A673 (cell line): ENCODE measurements around the gene HOXC5. TPM values are rescaled to one million over a fixed set of nuclear protein-coding genes. Genes with fewer than 3 reads are reported as not detected.

Experiments
- BruUV-seq: library from RNA; stranded (reverse); fragments of 400-500 nt; replicated peaks from 2 replicates; lab custom pipeline; 2021; lab: Mats Ljungman, UMichigan
- CTCF ChIA-PET: fragments of 300-600 bp; sonication (Branson Sonifier 250); formaldehyde crosslinking; loops from one replicate; lab custom pipeline; 2022; ENCODE audit warnings: antibody characterized with exemption; lab: Charles Lee
- POLR2A ChIA-PET: fragments of 300-600 bp; sonication (Branson Sonifier 250); formaldehyde crosslinking; loops from one replicate; lab custom pipeline; 2022; ENCODE audit warnings: antibody characterized with exemption; ENCODE audit not compliant: low non-redundant PET; lab: Charles Lee
- DNase-seq: peaks from one replicate; pipeline ENCODE4 v3.0.0-alpha.2; 2015; ENCODE audit warnings: low spot score
- H3K27ac ChIP-seq: fragments of 200-600 bp; sonication (generic); 2 replicates; pipeline ENCODE4 v1.5.1; 2016; ENCODE audit warnings: mixed run types, low read depth, mild to moderate bottlenecking, mixed read lengths, antibody characterized with exemption, low read length; ENCODE audit not compliant: poor library complexity, severe bottlenecking
- H3K27me3 ChIP-seq: fragments of 200-600 bp; sonication (generic); replicated peaks from 2 replicates; pipeline ENCODE4 v1.6.1; 2017; ENCODE audit warnings: mixed run types, low read depth, mild to moderate bottlenecking, mixed read lengths, antibody characterized with exemption, low read length; ENCODE audit not compliant: insufficient read depth, poor library complexity
- H3K36me3 ChIP-seq: fragments of 200-600 bp; sonication (generic); 2 replicates; pipeline ENCODE4 v1.6.1; 2016; ENCODE audit warnings: mixed run types, mild to moderate bottlenecking, mixed read lengths, antibody characterized with exemption, low read length; ENCODE audit not compliant: insufficient read depth, poor library complexity, severe bottlenecking
- H3K4me1 ChIP-seq: fragments of 200-600 bp; sonication (generic); 2 replicates; pipeline ENCODE4 v1.6.1; 2017; ENCODE audit warnings: mixed run types, mild to moderate bottlenecking, mixed read lengths, antibody characterized with exemption, low read length; ENCODE audit not compliant: insufficient read depth, poor library complexity, severe bottlenecking
- H3K4me3 ChIP-seq: fragments of 200-600 bp; sonication (generic); 2 replicates; pipeline ENCODE4 v1.5.1; 2016; ENCODE audit warnings: low read depth, mixed run types, mild to moderate bottlenecking, mixed read lengths, low read length; ENCODE audit not compliant: poor library complexity, severe bottlenecking
- H3K9me3 ChIP-seq: fragments of 200-600 bp; sonication (generic); 2 replicates; pipeline ENCODE4 v1.6.1; 2016; ENCODE audit warnings: mixed run types, low read depth, mild to moderate bottlenecking, mixed read lengths, antibody characterized with exemption, low read length; ENCODE audit not compliant: poor library complexity, severe bottlenecking
- CTCF ChIP-seq: fragments of 300-800, 200-600 bp; sonication (generic); conservative IDR thresholded peaks from 2 replicates; pipeline ENCODE4 v1.5.1; 2017; ENCODE audit warnings: low read depth, mild to moderate bottlenecking, antibody characterized with exemption, low read length, moderate library complexity, mixed read lengths
- EZH2 ChIP-seq: fragments of 200-600 bp; sonication (generic); IDR thresholded peaks from 2 replicates; pipeline ENCODE4 v1.6.1; 2017; ENCODE audit warnings: borderline replicate concordance, low read depth, mild to moderate bottlenecking, mixed read lengths, antibody characterized with exemption, low read length; ENCODE audit not compliant: poor library complexity, severe bottlenecking
- intact Hi-C: fragments of 100-400 bp; cut with micrococcal nuclease; formaldehyde crosslinking; loops from one replicate; pipeline ENCODE4 v1.10.0; 2022; ENCODE audit not compliant: unreplicated experiment
- total RNA-seq: library from RNA; stranded (reverse); gene quantifications from 2 replicates; pipeline ENCODE4 v1.2.3, GENCODE V29; 2021

Gene HOXC5
- total RNA-seq, 1 experiment from 2014 or later = 1.9 TPM

- Histone ChIP-seq H3K36me3 (no peaks in the 10 kb centered on the region), H3K9me3 (no peaks in the 10 kb centered on the region), H3K4me3 (peak overlapping the region; percentile 70), H3K4me1 (peaks cover 72% of the 10 kb centered on the region), H3K27me3 (no peaks in the 10 kb centered on the region), H3K27ac (peak overlapping the region; percentile 98)
- no peak for TF ChIP-seq EZH2
- peak; percentile 51 for DNase-seq
- BruUV-seq = TSS peak; percentile 15
- POLR2A ChIA-PET = no interaction called here
- intact Hi-C loops = no loop called here
- CTCF ChIA-PET = interaction anchor here (0.8 to 1.9 kb wide), 3 partner anchors 9 to 11 kb away, joined by 3 to 8 read pairs (median 5); partner anchors contain the start of gene HOXC10
Measured at GRCh38 chr12:53996240-53997203, 36.3 kb upstream of the HOXC5 start.

- POLR2A ChIA-PET = interaction anchor here (0.6 kb wide), 1 partner anchor 10 kb away, joined by 9 read pairs; no protein-coding TSS in a partner anchor
- intact Hi-C loops = no loop called here
- TF ChIP-seq CTCF (no peak), EZH2 (no peak)
- no peaks in the 10 kb centered on the region for H3K27me3 ChIP-seq
- peaks cover 3% of the 10 kb centered on the region for H3K36me3 ChIP-seq
- H3K4me1 ChIP-seq = peaks cover 72% of the 10 kb centered on the region
- H3K4me3 ChIP-seq = peak overlapping the region; percentile 70
- no TSS peak for BruUV-seq
- CTCF ChIA-PET = interaction anchor here (0.8 to 1.9 kb wide), 3 partner anchors 8 to 12 kb away, joined by 3 to 19 read pairs (median 5); partner anchors contain the start of genes HOXC10 and HOXC8
- peak overlapping the region; percentile 98 for H3K27ac ChIP-seq
- DNase-seq = peak; percentile 56
- H3K9me3 ChIP-seq = no peaks in the 10 kb centered on the region
Measured at GRCh38 chr12:53997204-53998109, 35.4 kb upstream of the HOXC5 start.

GRCh38 chr12:53998110-53998899 is 34.5 kb upstream of the HOXC5 start:
- peaks cover 9% of the 10 kb centered on the region for H3K36me3 ChIP-seq
- DNase-seq = no peak
- intact Hi-C loops = no loop called here
- peak overlapping the region; percentile 98 for H3K27ac ChIP-seq
- no TSS peak for BruUV-seq
- ChIA-PET POLR2A (interaction anchor here (0.6 kb wide), 1 partner anchor 10 kb away, joined by 9 read pairs; no protein-coding TSS in a partner anchor), CTCF (interaction anchor here (1.8 kb wide), 1 partner anchor 11 kb away, joined by 19 read pairs; the partner anchor contains the start of gene HOXC8)
- no peaks in the 10 kb centered on the region for H3K9me3 ChIP-seq
- H3K4me3 ChIP-seq = peak overlapping the region; percentile 70
- no peaks in the 10 kb centered on the region for H3K27me3 ChIP-seq
- H3K4me1 ChIP-seq = peaks cover 72% of the 10 kb centered on the region
- TF ChIP-seq EZH2 = no peak
- no peak for TF ChIP-seq CTCF
